Colonic mucosa (tissue), 4 donors: ENCODE data around the gene TMTC2. TPM values are rescaled to one million over a fixed set of nuclear protein-coding genes. Genes with fewer than 3 reads are reported as not detected.
"Not testable (repeated sequence)": the region's sequence is repeated elsewhere in the genome, so short reads cannot be mapped to it uniquely, and the experiment has no call there.

ENCODE experiments used
- DNase-seq: peaks from one replicate; pipeline ENCODE4 v3.0.0-alpha.2; 2020
- H3K27ac ChIP-seq: fragments of 200-600 bp; one replicate; pipeline ENCODE4 v1.8.0; 2021
- H3K27me3 ChIP-seq: fragments of 200-600 bp; one replicate; pipeline ENCODE4 v1.8.0; 2021
- H3K36me3 ChIP-seq: fragments of 200-600 bp; one replicate; pipeline ENCODE4 v1.8.0; 2021
- H3K4me1 ChIP-seq: fragments of 200-600 bp; one replicate; pipeline ENCODE4 v1.8.0; 2021; ENCODE audit warnings: mild to moderate bottlenecking
- H3K4me3 ChIP-seq: fragments of 200-600 bp; one replicate; pipeline ENCODE4 v1.8.0; 2021
- H3K9ac ChIP-seq, 2 donors: one replicate each; pipeline ENCODE4 v1.7.0; 2013; ENCODE audit warnings: control low read depth in 2 of 2, low read depth in 2 of 2, low read length in 2 of 2
- H3K9me3 ChIP-seq: fragments of 200-600 bp; one replicate; pipeline ENCODE4 v1.8.0; 2021
- CTCF ChIP-seq: fragments of 200-600 bp; IDR thresholded peaks from one replicate; pipeline ENCODE4 v1.8.0; 2022; ENCODE audit warnings: antibody characterized with exemption, mild to moderate bottlenecking
- intact Hi-C: fragments of 100-400 bp; cut with DNase I; formaldehyde crosslinking; loops from one replicate; pipeline ENCODE4 v1.14.1; 2022
- total RNA-seq, 2 donors: library from RNA; stranded (reverse); fragmentation: NEBNext Ultra II Directional in 1 of 2; extraction: Animal tissue kit (Norgen Biotek cat#: 25700) in 1 of 2; gene quantifications; one replicate each; pipeline ENCODE4 v1.2.1, GENCODE V29; 2021
- donor health status: healthy.
- donor health status: DM: no; HTN: no; CAD: no.
- donor health status: DM: no; HTN: no; CAD: no.

Gene TMTC2
- total RNA-seq, 2 donors from 2014 or later: 12.2 to 20.6 TPM

GRCh38 chr12:82758749-82759330, 72.1 kb downstream of the TMTC2 start:
- H3K27ac ChIP-seq: no peak overlapping the region

GRCh38 chr12:82760423-82760822, 73.7 kb downstream of the TMTC2 start:
- DNase-seq: no peak
- H3K27ac ChIP-seq: no peak overlapping the region
- H3K9ac ChIP-seq: no peak overlapping the region
- H3K9me3 ChIP-seq: no peaks in the 10 kb centered on the region
- intact Hi-C loops: no loop called here
- H3K4me3 ChIP-seq: no peak overlapping the region
- H3K36me3 ChIP-seq: no peaks in the 10 kb centered on the region
- no peak for TF ChIP-seq CTCF
- H3K27me3 ChIP-seq: no peaks in the 10 kb centered on the region
- H3K4me1 ChIP-seq: no peaks in the 10 kb centered on the region

More at GRCh38 chr12:82758749-82759330, 72.1 kb downstream of the TMTC2 start:
- intact Hi-C loops: no loop called here
- Histone ChIP-seq H3K9me3 (no peaks in the 10 kb centered on the region), H3K9ac (no peak overlapping the region), H3K4me1 (no peaks in the 10 kb centered on the region), H3K4me3 (no peak overlapping the region), H3K36me3 (no peaks in the 10 kb centered on the region), H3K27me3 (no peaks in the 10 kb centered on the region)
- no peak for TF ChIP-seq CTCF
- DNase-seq: no peak

- H3K36me3 ChIP-seq, DNase-seq, H3K9ac ChIP-seq, H3K27me3 ChIP-seq, H3K27ac ChIP-seq, H3K9me3 ChIP-seq, intact Hi-C loops, H3K4me1 ChIP-seq, H3K4me3 ChIP-seq: not testable (repeated sequence)
These were observed 78.5 kb downstream of the TMTC2 start for GRCh38 chr12:82765206-82765605.

GRCh38 chr12:82765971-82766705, 79.4 kb downstream of the TMTC2 start:
- no peaks in the 10 kb centered on the region for H3K36me3 ChIP-seq
- H3K27me3 ChIP-seq: no peaks in the 10 kb centered on the region
- no peak for TF ChIP-seq CTCF
- H3K9ac ChIP-seq: no peak overlapping the region
- no peak overlapping the region for H3K4me3 ChIP-seq
- no peaks in the 10 kb centered on the region for H3K9me3 ChIP-seq
- no peak overlapping the region for H3K27ac ChIP-seq
- intact Hi-C loops: no loop called here
- no peak for DNase-seq
- H3K4me1 ChIP-seq: no peaks in the 10 kb centered on the region

GRCh38 chr12:82774666-82775065, 88.0 kb downstream of the TMTC2 start:
- Histone ChIP-seq H3K4me3 (no peak overlapping the region), H3K36me3 (no peaks in the 10 kb centered on the region), H3K4me1 (no peaks in the 10 kb centered on the region), H3K27me3 (no peaks in the 10 kb centered on the region), H3K27ac (no peak overlapping the region), H3K9ac (no peak overlapping the region), H3K9me3 (no peaks in the 10 kb centered on the region)
- intact Hi-C loops: no loop called here
- no peak for TF ChIP-seq CTCF
- DNase-seq: no peak

- Histone ChIP-seq H3K27ac (no peak overlapping the region), H3K27me3 (no peaks in the 10 kb centered on the region), H3K4me3 (no peak overlapping the region), H3K9me3 (no peaks in the 10 kb centered on the region), H3K4me1 (no peaks in the 10 kb centered on the region), H3K36me3 (no peaks in the 10 kb centered on the region), H3K9ac (no peak overlapping the region)
- DNase-seq: no peak
- intact Hi-C loops: no loop called here
- no peak for TF ChIP-seq CTCF
These were observed 93.8 kb downstream of the TMTC2 start for GRCh38 chr12:82780517-82780916.
